AG09319 (cell line): ENCODE measurements around the gene NSD1.

Experiments
- DNase-seq: peaks from one replicate; pipeline ENCODE4 v3.0.0-alpha.2; 2010; ENCODE audit warnings: low read depth; ENCODE audit errors: extremely low read depth
- CTCF ChIP-seq: IDR thresholded peaks from 2 replicates; pipeline ENCODE4 v1.5.1; 2011; ENCODE audit warnings: low read depth, mild to moderate bottlenecking, inconsistent platforms, low read length, moderate library complexity

The NSD1 gene

GRCh38 chr5:177183766-177184360 is 50.3 kb downstream of the NSD1 start:
- DNase-seq = no peak
- no peak for TF ChIP-seq CTCF

GRCh38 chr5:177185993-177186392 is 52.4 kb downstream of the NSD1 start:
- no peak for TF ChIP-seq CTCF
- no peak for DNase-seq

- no peak for DNase-seq
- no peak for TF ChIP-seq CTCF
Measured at GRCh38 chr5:177186645-177187044, 53.1 kb downstream of the NSD1 start.

- no peak for TF ChIP-seq CTCF
- no peak for DNase-seq
Measured at GRCh38 chr5:177188775-177189174, 55.2 kb downstream of the NSD1 start.

GRCh38 chr5:177189416-177189815 is 55.8 kb downstream of the NSD1 start:
- DNase-seq = no peak
- no peak for TF ChIP-seq CTCF

DNA sequence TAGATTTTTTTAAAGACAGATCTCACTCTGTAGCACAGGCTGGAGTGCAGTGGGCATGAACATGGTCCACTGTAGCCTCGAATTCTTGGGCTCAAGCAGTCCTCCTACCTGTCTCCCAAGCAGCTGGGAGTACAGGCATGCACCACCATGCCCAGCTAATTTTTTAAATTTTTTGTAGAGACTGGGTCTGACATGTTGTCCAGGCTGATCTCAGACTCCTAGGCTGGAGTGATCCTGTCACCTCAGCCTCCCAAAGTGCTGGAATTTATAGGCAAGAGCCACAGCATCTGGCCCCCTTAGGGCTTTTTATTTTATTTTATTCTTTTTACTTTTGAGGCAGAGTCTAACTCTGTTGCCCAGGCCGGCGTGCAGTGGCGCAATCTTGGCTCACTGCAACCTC is 56.4 kb downstream of the NSD1 start:
- no peak for DNase-seq
- TF ChIP-seq CTCF = no peak

DNA sequence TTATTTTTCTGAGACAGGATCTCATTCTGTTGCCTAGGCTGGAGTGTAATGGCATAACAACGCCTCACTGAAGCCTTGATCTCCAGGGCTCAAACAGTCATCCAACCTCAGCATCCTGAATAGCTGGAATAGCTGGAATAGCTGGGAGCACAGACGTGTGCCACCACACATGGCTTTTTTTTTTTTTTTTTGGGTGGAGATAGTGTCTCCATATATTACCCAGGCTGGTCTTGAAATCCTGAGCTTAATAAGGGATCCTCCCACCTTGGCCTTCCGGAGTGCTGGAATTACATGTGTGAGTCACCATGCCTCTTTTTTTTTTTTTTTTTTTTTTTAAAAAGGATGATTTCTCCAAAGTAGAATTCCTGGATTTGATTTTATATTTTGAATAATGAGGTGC is 60.7 kb downstream of the NSD1 start:
- TF ChIP-seq CTCF = no peak
- DNase-seq = peak; percentile 90
